T47D (cell line): ENCODE measurements around the gene SPCS2.

ENCODE experiments used
- DNase-seq, 2 experiments: peaks; one replicate each; pipeline versions ENCODE4 v3.0.0 to v3.0.0-alpha.2; 2011 to 2012; ENCODE audit warnings: low read depth in 1 of 2, low spot score in 1 of 2
- JUND ChIP-seq: IDR thresholded peaks from 2 replicates; pipeline ENCODE4 v1.6.1; 2012; ENCODE audit warnings: low read depth
- in situ Hi-C: cut with HindIII; loops from 2 replicates; pipeline ENCODE4 v1.10.0; 2016; ENCODE audit warnings: low sequenced_read_pairs, low pct_unique_long_range_greater_than_20kb

SPCS2 gene

GRCh38 chr11:74948898-74949752 lies at the start of gene SPCS2, which contains the start of gene XRRA1:
Gene SPCS2 (plus strand): TSS chr11:74949266. CDS start chr11:74949286, 20 bp downstream.
Gene XRRA1 (minus strand): TSS chr11:74949091. CDS start chr11:74940878, 8,213 bp downstream.
- in situ Hi-C loops: no loop called here
- no peak for TF ChIP-seq JUND
- DNase-seq: peak; percentile 96 to 99

- in situ Hi-C loops: no loop called here
- no peak for TF ChIP-seq JUND
- no peak for DNase-seq
These were observed 46.7 kb upstream of the SPCS2 start for GRCh38 chr11:74902342-74902741.

GRCh38 chr11:74905326-74905725 lies 43.7 kb upstream of the SPCS2 start:
- no peak for TF ChIP-seq JUND
- in situ Hi-C loops: no loop called here

DNA sequence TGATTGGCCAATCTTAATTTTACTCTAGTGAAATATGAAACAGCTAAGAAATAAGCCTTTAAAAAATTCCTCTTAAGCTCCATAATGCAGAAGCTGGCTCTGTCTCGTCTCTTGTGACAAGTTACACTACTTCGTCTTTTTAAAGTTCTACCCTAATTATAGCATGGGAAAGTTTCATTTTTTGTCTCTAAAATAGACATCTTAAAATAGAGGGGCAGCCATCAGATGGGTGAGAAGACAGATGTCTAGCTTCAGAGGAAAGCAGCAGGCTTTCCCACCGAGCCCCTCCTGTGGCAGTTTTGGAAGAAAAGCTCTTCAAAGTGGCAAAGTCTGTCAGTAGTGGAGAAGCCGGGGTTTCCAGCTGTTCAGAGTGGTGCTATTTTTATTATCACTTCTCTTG lies 39.7 kb upstream of the SPCS2 start:
- in situ Hi-C loops: no loop called here
- no peak for DNase-seq
- no peak for TF ChIP-seq JUND

More at GRCh38 chr11:74905326-74905725, 43.7 kb upstream of the SPCS2 start:
- no peak for DNase-seq

- no peak for DNase-seq
- in situ Hi-C loops: no loop called here
- no peak for TF ChIP-seq JUND
These were observed 39.3 kb upstream of the SPCS2 start for GRCh38 chr11:74909812-74910211.

GRCh38 chr11:74923125-74923524 lies 25.9 kb upstream of the SPCS2 start:
- TF ChIP-seq JUND: no peak
- in situ Hi-C loops: no loop called here
- no peak for DNase-seq

DNA sequence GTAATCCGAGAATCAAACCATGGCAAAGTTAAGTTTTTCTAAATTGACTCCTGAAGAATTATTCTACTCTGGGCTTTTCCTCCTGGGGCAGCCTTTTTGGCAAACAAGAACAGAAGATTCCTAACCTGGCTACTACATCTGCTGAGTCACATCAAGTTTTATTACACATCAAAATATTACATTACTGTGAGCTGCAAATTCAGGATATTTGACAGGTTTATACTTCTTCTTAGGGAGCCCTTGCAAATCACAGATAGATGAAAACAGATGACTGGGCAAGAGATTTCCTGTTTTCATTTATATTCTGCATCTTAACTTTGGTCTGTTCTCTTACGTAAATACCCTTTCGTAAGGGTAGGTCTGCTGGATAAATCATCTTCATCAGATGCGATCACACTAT lies 23.8 kb upstream of the SPCS2 start:
- in situ Hi-C loops: no loop called here
- TF ChIP-seq JUND: no peak
- no peak for DNase-seq

DNA sequence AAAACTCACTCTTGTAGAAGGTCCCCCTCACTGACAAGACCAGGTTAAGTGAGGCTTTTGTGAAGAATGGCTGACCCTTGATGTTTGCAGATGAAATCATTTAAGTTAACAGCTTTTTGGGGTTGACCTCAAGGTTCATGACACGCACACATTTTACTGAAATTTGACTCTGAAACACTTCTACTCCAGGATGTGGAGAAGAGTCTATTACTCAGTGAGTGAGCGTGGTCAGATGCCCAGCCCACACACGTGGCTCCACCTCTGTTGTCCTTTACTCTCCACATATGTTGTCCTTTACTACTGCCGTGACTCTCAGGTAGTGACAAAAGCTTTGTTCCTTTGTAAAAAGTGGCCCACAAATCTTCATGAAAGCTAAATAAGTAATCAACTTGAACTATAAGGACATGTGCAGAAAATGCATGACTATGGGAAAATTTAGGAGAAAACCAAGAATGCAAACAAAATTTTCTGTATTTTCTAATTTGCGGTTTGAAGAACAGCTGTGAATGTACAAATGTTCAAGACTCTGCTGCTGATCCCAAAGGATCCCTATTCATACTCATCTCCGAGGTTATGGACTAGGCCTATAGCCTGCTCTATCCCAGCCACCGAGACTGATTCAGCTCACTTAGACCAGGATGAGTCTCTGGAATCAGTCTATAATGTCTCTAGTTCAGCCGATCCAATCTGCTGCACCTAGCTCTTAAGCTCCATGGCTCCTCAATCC lies 22.6 kb upstream of the SPCS2 start:
- DNase-seq: no peak
- TF ChIP-seq JUND: no peak
- in situ Hi-C loops: no loop called here

GRCh38 chr11:74927496-74927895 lies 21.6 kb upstream of the SPCS2 start:
- no peak for TF ChIP-seq JUND
- in situ Hi-C loops: no loop called here
- DNase-seq: no peak

DNA sequence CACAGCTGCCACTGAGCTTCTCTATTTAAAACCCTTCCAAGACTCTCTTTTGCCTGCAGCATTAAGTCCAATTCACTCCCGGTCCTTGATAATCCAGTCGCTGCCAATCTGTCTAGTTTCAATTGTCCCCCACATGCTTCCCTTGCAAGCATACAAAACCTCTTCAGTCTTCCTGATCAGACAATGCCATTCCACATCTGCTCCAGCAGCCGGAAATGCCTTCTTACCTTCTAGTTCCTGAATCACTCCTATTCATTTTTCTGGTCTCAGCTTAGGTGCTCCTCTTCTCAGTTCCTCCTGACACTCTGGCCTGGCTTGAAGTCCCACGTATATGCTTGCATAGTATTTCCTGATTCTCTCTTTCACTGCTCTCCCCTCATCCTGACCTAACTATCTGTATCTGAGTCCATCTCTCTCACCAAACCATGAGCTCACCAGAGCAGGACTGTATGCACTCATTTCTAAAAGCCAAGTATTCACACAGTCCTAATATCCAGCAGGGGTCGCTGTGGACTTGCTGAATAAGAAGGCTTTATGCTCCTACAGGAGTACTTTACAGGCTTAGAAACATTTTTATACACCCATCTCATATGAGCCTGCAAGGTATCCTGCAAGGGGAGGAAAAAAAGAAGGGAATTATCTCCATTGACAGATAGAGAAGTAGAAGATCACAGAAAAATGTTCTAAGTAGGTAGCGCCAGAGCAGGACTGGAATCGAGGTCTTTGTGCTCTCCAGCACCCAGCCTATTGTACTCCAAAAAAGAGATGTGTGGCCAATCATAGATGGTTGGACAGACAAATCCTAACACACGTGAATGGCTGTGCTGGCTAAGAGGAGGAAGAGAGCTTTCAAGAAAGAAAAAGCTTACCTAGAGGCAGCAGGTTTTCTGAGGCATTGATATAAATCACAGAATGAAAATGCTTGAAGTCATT lies 19.4 kb upstream of the SPCS2 start:
- in situ Hi-C loops: no loop called here

DNA sequence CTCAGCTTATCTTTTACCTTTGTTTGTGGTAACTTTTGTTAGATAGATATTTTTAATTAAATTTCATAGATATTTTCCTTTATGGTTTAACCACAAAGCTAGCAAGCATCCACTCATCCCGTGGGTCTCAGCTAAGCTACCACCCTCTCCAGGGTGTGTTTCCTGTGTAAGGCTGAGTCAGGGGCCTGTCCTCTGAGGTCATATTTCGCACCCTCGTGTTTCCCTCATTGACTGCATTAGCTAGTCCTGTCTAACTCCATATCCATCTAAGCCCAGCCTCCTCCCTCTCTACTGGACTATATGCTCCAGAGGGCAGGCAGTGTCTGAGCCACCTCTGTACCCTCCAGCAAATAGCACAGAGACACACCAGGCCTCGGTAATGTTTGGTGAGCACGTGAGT lies 16.9 kb upstream of the SPCS2 start:
- no peak for DNase-seq
- in situ Hi-C loops: no loop called here
- no peak for TF ChIP-seq JUND

More for the DNA sequence above, 19.4 kb upstream of the SPCS2 start:
- peak; percentile 39 to 94 for DNase-seq
- no peak for TF ChIP-seq JUND

- no peak for TF ChIP-seq JUND
- DNase-seq: no peak
- in situ Hi-C loops: no loop called here
These were observed 16.3 kb upstream of the SPCS2 start for GRCh38 chr11:74932797-74933196.
